Suppressor macrophage treated with lipopolysaccharide for 4 hours (primary cell): Measurements from ENCODE around the gene SLC25A25.
"Not testable (repeated sequence)": the region's sequence is repeated elsewhere in the genome, so short reads cannot be mapped to it uniquely, and the experiment has no call there.

Source experiments
- DNase-seq: peaks from one replicate; pipeline ENCODE4 v3.0.0-alpha.2; 2020

Gene SLC25A25

DNA sequence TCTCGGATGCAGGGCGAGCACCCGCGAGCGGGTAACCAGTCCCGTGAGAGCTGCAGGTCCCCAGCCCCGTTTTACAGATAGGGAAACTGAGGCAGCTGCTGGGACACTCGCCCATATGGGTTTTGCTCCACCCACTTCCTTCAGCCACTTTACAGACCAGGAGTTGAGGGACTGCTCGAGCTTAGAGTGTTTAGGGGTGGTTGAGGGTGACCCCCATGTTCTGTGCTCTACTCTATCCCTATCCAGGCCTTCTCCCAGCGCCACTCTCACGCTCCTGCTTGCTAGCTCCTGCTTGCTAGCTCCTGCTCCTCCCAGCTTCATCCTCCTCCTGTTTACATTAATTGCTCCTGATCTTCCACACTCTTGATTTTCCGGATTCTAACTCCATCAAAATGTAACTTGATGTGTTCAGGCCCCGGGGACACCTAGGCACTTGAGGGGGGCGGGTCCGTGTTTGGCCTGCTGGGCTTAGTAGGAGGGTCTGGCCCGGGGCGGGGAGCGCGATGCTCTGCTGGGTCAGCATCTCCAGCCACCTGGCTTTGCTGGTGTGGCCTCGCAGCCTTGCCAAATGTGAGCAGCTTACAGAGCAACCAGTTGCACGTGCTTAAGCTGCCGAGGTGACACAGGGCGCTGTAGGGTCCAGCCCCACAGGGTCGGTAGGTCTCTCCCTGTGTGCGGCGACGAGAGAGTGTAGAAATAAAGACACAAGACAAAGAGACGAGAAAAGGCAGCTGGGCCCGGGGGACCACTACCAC lies 61.0 kb downstream of the SLC25A25 start:
- DNase-seq: no peak

DNA sequence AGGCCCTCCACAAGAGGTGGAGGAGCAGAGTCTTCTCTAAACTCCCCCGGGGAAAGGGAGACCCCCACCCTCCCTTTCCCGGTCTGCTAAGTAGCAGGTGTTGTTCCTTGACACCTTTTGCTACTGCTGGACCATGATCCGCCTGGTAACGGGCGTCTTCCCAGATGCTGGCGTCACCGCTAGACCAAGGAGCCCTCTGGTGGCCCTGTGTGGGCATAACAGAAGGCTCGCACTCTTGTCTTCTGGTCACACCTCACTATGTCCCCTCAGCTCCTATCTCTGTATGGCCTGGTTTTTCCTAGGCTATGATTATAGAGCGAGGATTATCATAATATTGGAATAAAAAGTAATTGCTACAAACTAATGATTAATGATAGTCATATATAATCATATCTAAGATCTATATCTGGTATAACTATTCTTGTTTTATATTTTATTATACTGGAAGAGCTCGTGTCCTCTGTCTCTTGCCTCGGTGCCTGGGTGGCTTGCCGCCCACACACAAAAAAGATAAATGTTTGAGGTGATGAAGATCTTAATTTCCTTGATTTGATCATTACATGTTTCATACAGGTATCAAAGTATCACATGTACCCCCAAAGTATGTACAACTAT lies 62.1 kb downstream of the SLC25A25 start:
- DNase-seq: not testable (repeated sequence)

DNA sequence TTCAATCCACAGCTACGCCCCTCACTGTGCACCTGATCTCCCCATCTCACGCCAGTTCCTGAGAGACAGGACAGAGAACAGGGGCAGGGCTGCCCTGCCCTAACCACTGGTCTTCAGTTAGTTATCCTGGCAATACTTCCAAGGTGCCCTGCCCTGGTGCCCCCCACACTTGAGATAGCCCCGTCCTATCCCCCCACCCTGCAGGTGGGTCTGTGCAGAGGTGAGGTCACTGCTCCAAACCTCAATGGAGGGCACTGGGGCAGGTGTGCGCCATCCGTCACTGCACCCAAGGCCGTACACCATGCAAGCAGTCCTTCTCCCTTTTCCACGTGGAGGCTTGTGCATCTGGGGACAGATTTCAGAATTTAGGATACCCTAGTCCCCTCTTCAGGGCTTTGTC lies 62.6 kb downstream of the SLC25A25 start:
- not testable (repeated sequence) for DNase-seq

DNA sequence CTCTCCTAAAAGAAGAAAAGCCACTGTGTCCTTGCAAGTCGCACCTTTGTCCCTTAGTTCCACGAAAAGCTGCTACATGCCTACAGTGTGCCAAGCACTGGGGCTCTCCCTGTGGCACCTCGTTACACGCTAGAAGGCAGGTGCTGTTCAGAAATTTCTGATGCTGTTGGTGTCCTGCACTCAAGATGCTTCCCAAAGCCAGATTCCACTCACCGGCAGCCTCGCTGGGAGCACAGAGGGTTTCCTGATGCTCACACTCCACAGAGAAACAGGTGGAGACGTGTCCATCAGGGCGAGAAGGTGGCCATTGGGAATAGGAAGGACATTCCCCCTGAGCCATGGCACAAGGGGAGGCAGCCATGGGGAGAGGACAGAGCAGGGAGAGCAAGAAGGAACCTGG lies 63.3 kb downstream of the SLC25A25 start:
- not testable (repeated sequence) for DNase-seq

DNA sequence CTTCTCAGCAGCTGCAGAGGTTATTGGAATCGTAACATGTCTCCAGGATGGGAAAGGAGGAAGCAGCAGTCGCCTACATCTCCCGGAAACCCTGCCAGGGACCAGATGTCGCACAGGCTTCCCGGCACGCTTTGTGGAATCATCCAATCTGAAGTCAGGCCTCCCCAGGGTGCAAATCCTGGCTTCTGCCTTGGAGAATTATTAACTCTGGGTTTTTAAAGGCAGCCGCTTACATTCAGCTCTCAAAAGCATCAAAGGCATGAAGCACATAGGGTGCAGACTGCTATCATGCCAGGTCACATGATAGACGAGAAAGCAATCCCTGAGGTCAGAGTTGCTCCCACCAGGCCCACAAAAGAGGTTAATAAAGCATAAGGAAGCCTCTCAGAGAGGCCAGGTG lies 64.1 kb downstream of the SLC25A25 start:
- not testable (repeated sequence) for DNase-seq

DNA sequence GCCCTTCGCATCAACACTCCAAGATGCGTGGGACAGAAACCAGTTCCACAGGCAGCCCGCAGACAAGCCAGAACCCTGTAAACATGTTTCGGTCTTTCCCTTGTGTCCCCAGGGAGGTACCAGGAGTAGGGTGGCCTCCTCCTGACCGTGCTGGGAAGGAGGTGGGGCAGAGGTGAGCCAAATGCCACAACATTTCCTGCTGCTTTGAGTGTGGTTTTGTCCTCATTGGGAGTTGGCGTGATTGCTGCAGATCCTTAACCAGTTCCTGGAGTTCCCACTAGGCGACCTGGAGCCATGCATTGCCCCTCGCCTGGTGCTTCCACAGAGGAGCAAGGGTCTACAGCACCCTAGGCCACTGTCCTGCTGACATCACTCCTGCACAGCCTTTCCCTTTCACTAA lies 67.5 kb downstream of the SLC25A25 start:
- DNase-seq: not testable (repeated sequence)

DNA sequence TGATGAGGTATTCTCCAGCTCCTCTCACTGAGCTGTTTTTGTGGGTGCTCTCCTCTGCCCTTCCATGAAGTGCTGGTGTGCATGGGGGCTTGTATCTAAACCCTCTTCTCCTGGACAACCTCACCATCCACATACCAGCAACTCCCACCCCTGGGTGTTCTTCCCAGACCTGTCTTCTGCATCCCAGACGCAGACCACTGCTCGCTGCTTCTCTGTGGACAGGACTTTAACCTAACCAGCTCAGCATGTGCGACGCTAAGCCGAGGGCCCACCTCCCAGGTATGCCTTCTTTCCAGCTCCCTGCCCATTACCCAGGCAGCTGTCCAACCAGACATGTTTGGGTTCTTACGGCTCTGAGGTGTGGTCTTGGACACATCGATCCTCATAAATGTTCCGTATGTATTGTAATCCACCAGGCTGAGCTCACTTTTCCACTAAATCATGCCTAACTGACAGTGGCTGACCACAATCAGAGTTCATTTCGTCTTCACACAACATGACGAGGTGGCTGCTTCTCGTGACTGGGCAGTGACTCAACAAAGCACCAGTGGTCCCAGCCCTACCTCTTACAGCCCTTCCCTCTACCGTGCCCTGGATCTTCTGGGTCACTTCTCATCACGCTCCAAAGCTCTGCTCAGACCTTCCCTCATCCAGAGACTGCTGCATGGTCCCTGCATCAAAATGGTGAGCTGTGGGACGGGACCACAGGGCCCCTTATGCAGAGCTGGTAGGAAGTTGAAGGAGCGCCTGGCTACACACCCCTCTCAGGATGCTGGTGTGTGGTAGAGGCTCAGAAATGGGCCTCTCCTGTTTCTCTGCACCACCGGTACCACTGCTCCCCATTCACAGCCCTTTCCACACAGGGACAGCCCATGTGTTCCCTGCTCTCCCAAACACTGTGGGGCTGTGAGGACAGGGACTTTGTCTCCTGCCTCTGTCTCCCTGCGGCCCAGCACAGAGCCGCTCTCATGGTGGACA lies 69.1 kb downstream of the SLC25A25 start:
- no peak for DNase-seq

DNA sequence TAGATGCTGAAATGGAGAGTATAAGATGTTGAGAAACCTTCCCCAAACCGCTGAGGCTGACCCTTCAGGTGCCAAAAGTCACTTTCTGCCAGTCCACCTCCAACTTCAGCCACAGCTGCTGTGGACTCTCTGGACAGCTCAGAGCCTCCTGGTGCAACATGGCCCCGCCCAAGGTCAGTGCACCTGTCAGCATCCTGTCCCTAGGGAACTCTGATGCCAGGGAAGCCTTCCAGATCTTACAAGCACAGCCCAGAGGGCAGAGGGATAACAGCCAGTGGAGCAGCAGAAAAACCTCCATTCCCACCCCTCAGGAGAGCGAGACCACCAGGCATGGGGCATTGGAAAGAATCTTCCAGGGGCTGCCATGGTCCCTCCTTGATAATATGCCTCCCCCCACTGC lies 70.0 kb downstream of the SLC25A25 start:
- no peak for DNase-seq

DNA sequence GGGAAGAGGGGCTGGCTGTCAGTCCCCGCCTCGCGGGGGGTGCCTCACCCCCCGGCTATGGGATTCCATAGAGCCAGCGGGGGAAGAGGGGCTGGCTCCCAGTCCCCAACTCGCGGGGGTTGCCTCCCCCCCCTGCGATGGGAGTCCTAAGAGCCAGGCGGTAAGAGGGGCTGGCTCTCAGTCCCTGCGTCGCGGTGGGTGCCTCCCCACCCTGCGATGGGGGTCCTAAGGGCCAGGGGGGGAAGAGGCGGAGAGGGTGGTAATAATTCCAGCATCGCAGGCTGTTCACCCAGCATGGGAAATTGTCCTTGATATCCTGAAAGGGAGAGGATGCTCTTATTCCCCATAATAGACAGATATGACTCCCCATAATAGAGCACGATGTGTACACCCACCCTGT lies 71.6 kb downstream of the SLC25A25 start:
- no peak for DNase-seq

DNA sequence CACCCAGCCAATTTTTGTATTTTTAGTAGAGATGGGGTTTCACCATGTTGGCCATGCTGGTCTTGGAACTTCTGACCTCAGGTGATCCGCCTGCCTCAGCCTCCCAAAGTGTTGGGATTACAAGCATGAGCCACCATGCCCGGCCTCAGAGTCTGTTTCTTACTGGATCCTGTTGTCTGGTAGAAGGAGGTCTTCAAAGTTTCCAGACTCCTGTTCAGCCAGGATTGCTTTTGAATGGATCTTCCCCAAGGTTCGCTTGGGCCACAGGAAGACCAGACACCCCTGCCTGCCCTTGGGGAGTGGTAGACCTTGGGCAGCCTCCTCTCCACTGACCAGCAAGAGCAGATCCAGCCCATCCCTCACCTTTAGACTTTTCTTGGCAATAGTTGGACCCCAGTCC lies 73.6 kb downstream of the SLC25A25 start:
- DNase-seq: no peak

DNA sequence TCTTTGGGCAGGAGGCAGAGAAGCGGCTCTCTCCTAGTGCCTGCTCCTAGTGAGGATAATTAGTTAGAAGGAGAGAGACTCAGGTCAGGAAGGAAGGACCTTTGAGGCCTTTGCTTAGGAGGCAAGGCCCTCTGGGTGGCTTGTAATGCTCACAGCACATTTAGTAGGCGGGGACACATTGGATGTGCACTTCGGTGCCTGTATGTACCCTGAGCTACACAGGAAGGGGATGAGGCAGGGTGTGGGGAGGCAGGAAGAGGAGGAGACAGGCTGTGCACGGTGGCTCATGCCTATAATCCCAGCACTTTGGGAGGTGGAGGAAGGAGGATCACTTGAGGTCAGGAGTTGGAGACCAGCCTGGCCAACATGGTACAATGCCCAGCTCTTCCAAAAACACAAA lies 74.0 kb downstream of the SLC25A25 start:
- DNase-seq: no peak

DNA sequence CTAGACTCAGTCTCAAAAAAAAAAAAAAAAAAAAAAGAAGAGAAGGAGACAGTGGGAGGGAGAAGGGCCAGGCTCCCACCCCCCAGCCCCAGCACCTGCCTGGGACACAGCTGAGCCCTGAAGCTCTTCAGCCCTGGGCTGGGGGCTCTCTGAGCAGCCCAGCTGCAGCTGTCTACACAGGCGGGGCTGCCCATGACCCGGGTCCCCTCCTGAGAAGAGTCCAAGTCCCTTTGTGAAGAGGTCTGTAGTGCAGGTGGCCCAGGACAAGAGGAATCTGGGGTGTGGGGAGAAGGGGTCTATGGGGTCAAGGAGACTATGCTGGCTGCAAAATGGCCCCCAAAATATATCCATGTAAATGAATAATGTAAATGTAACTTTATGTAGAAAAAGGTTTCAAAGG lies 74.6 kb downstream of the SLC25A25 start:
- DNase-seq: no peak

DNA sequence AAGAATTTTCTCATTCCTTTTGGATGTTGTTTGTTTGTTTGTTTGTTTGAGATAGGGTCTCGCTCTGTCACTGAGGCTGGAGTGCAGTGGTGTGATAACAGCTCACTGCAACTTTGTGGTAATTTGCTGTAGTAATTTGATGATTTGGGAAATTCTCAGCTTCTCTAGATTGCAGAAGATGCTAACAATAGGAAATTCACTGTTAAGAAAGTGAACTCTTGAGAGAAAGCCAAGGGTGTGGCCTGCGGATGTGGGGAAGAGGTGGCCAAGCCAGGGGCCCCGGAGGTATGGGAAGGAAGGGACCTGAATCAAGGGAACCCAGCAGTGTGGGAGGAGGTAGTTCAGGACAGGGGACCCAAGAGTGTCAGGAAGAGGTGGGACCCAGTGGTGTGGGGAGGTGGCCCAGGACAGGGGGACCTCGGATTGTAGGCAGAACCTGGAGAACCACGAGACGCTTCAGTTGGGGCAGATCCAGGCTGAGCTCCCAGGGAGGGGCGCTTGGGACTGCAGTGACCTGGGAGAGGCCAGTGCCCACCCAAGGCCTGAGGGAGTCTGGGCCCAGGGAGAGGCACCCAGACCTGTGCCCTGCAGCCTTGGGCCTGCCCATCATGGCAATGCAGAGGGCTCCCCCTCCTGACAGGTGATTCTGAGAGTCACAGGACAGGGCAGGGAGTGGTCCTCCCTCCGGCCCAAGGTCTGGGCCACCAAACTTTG lies 75.7 kb downstream of the SLC25A25 start:
- DNase-seq: no peak

DNA sequence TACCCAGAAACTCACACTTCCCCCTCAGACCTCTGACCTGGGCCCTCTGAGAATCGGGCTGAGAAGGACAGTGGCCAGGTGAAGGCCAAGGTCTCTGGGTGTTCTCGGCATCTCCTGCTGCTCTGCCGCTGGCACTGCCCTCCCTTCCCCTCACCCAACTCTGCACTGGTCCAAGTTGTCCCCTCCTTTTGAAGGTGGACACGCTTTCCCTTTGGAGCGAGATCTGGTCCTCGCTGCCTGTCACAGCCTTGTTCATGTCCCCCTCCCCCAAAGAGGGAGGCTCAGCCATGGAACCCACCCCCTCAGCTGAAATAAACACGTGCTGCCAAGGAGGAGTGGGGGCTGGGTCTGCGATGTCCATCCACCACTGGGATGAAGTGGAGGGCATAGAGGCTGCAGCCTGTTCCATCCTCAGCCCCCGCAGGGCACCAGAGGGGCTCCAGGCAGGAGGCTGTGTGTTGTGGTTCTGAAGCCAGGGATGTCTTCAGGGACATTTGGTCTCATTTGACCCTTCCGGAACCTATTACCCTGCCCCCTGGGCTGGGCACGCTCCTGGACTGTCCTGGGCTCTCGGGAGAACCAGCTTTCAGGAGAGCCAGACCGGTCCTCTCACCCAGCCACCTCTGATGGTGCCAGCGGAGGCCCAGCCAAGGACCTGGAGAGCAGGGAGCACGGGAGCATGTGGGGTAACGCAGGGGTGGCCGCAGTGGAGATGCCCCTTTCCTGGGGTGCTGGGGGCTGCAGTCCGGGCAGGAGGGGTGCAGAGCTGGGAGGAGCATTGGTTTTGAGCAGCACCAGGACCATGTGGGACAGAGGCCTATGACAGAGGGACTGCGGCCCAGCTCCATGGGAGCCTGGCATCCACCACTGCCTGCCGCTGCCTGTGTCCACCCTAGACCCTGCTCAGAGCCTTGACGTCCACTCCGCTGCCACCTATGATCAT lies 76.5 kb downstream of the SLC25A25 start:
- DNase-seq: no peak

DNA sequence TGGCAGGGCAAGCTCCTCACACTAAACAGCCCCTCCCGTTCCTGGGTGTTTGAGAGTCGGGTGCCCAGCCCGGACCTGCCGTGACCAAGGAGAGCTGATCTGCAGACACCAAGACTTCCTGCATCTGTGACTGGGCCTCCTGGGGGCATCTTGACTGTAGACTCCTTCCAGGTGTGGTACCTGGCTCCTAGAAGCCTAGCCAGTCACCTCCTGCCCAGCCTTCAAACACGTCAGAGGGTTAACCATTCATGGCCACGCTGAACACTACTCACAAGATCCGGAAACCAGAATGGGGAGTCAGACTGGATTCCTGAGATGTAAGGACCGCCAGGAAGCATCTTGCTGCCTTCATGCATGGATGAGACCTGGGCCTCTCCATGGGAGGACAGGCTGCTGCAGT lies 77.5 kb downstream of the SLC25A25 start:
- DNase-seq: no peak

DNA sequence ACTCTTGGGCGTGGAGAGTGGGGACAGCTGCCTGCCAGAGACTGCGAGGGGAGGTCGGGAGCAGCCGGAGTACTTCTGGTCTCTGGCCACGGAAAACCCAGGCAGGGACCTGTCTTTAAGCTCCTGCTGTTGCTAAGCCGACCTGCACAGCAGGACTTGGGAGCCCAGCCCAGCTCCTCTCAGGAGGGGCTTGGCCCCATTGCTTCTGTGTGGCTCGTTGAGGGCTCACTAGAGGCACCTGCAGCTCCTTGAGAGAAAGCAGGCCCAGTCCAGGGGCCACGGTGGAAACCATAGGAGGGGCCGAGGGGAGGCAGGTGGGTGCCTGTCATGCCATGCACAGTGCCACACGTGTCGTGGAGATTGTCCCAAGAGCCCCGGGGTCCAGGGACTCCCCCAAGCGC lies 77.9 kb downstream of the SLC25A25 start:
- DNase-seq: no peak

DNA sequence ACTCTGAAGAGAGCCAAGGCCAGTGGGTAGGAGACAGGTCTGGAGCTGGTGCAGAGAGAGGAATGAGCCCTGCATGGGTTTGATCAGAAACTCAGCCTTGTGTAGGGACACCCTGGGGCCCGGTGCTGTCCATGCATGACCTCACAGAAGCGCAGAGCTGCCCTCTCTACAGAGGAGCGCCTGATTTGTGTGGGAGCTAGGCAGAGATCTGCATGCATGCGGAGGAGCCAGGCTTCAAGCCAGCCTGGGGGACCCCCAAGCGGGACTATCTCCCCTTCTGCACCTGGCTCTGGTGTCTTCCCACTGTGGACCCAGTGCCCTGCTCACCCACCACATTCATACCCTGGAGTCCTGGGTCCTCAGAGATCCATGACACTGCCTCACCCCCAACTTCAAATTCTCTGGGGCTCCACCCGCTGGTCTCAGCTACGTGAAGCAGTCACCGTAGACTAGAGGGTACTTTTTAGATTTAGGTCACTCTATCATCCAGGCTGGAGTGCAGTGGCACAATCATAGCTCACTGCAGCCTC lies 78.6 kb downstream of the SLC25A25 start:
- DNase-seq: no peak

DNA sequence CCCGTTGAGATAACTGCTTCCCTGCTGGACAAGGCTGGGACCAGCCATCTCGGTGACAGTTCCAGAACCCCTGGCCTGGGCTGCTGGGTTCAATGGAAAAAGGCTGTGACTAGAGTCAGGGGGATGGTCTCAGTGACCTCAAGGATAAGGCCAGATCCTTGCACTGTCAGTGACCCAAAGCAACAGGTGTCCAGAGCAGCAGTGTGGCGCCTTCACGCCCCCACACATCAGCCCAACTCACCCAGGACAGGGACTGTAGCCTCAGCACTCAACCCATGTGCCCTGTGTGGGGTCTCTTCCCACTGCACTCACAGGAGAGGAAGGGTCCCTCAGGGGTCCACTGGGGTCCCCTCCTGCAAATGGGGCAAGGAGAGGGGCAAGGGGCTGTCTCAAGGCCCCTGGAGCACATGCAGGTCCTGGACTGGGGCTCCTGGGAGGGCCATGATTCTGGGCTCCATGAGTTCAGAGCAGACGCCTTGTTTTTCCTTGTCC lies 80.5 kb downstream of the SLC25A25 start:
- DNase-seq: no peak

DNA sequence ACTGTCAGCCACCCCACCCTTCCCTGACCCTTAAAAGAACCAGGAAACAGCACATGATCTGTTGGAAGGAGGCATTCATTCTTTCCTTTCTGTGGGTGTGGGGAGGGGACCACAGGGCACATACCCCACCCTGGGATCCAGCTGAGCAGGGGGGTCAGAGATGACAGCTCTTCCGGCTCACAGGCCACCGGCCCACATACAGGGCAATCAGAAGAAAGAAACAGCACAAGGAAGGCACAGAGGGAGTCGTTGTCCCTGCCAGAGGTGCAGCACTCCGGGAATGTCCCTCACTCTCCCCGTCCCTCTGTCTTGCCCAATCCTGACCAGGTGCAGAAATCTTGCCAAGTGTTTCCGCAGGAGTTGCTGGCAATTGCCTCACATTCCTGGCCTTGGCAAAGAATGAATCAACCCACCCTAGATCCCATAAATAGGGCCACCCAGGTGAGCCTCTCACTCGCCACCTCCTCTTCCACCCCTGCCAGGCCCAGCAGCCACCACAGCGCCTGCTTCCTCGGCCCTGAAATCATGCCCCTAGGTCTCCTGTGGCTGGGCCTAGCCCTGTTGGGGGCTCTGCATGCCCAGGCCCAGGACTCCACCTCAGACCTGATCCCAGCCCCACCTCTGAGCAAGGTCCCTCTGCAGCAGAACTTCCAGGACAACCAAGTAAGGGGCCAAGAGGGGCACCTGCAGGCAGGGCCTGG lies 81.1 kb downstream of the SLC25A25 start, which contains the start of gene LCN2:
LCN2 (plus strand) TSS at position 453 of the 701 bp plus-strand sequence; CDS start at position 526, 73 bp downstream.
- DNase-seq: no peak

DNA sequence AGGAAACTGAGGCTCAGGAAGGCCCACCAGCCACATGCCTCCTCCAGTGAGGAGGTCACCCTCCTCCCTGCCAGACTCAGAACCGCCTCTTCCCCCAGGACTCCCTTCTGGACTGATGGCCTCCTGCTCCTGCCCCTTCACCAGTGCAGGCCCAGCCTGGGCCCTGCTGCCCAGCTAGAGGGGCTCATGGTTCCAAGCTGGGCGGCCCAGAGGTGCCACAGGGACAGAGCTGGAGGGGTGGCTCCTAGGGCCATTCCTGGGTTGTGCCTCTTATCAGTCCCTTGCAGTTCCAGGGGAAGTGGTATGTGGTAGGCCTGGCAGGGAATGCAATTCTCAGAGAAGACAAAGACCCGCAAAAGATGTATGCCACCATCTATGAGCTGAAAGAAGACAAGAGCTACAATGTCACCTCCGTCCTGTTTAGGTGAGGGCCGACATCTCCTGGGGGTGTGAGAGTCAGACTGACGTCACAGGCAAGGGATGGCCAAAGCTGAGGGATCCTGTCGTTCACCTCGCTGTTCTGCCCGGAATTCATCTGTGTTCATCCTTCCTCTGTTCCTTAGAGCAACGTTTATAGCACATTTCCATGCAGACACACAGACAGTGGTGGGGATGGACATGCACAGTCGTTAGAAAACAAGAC lies 82.0 kb downstream of the SLC25A25 start:
- DNase-seq: no peak
